ENCODE results near the gene SMAP2. TPM values are rescaled to one million over a fixed set of nuclear protein-coding genes. Genes with fewer than 3 reads are reported as not detected.
A peak's percentile ranks its signal among the peaks of the same experiment; 100 is the strongest.

The SMAP2 gene
- total RNA-seq, 1 donor from 2014 or later: 15.5 TPM

GRCh38 chr1:40439247-40439646 lies 65.7 kb downstream of the SMAP2 start:
- TF ChIP-seq CTCF (IDR thresholded peaks at IDR 0.05): no peak
- Mint-ChIP-seq H3K27ac (ENCODE audit: unreplicated experiment) (no peak overlapping the region), H3K9me3 (ENCODE audit: low read depth) (no peaks in the 10 kb centered on the region), H3K27me3 (ENCODE audit: low read depth) (no peaks in the 10 kb centered on the region), H3K4me1 (ENCODE audit: low read depth) (no peaks in the 10 kb centered on the region), H3K4me3 (ENCODE audit: unreplicated experiment) (no peak overlapping the region), H3K36me3 (ENCODE audit: low read depth) (no peaks in the 10 kb centered on the region)
- DNase-seq (ENCODE audit: low spot score): no peak

- Mint-ChIP-seq H3K27ac (ENCODE audit: unreplicated experiment) (peak within 1 kb of the TSS; percentile 98), H3K9me3 (ENCODE audit: low read depth) (peaks cover 30% of the 10 kb centered on the region), H3K36me3 (ENCODE audit: low read depth) (peaks cover 31% of the 10 kb centered on the region), H3K4me3 (ENCODE audit: unreplicated experiment) (peak within 1 kb of the TSS; percentile 87), H3K4me1 (ENCODE audit: low read depth) (peaks cover 22% of the 10 kb centered on the region), H3K27me3 (ENCODE audit: low read depth) (no peaks in the 10 kb centered on the region)
- DNase-seq (ENCODE audit: low spot score): peak; percentile 96
- TF ChIP-seq CTCF (IDR thresholded peaks at IDR 0.05): peak; percentile 26
These were observed 76.4 kb downstream of the SMAP2 start, which contains the start of gene ZFP69B for GRCh38 chr1:40449684-40450494. TSS of gene ZFP69B (plus strand) at chr1:40450476. CDS start at chr1:40450962, 486 bp downstream.

- TF ChIP-seq CTCF (IDR thresholded peaks at IDR 0.05): no peak
- Mint-ChIP-seq H3K27me3 (ENCODE audit: low read depth) (no peaks in the 10 kb centered on the region), H3K4me1 (ENCODE audit: low read depth) (peaks cover 22% of the 10 kb centered on the region), H3K36me3 (ENCODE audit: low read depth) (peaks cover 38% of the 10 kb centered on the region), H3K4me3 (ENCODE audit: unreplicated experiment) (peak overlapping the region; percentile 87), H3K27ac (ENCODE audit: unreplicated experiment) (peak overlapping the region; percentile 98), H3K9me3 (ENCODE audit: low read depth) (peaks cover 37% of the 10 kb centered on the region)
- DNase-seq (ENCODE audit: low spot score): no peak
These were observed 77.1 kb downstream of the SMAP2 start for GRCh38 chr1:40450495-40451237.

GRCh38 chr1:40451238-40451585 lies 77.7 kb downstream of the SMAP2 start:
- peak overlapping the region; percentile 98 for H3K27ac Mint-ChIP-seq (ENCODE audit: unreplicated experiment)
- H3K4me1 Mint-ChIP-seq (ENCODE audit: low read depth): peaks cover 22% of the 10 kb centered on the region
- H3K4me3 Mint-ChIP-seq (ENCODE audit: unreplicated experiment): peak overlapping the region; percentile 87
- peaks cover 38% of the 10 kb centered on the region for H3K9me3 Mint-ChIP-seq (ENCODE audit: low read depth)
- TF ChIP-seq CTCF (IDR thresholded peaks at IDR 0.05): no peak
- H3K36me3 Mint-ChIP-seq (ENCODE audit: low read depth): peaks cover 44% of the 10 kb centered on the region
- no peaks in the 10 kb centered on the region for H3K27me3 Mint-ChIP-seq (ENCODE audit: low read depth)
- DNase-seq (ENCODE audit: low spot score): no peak

GRCh38 chr1:40454873-40455272 lies 81.3 kb downstream of the SMAP2 start:
- H3K4me3 Mint-ChIP-seq (ENCODE audit: unreplicated experiment): no peak overlapping the region
- no peak for DNase-seq (ENCODE audit: low spot score)
- H3K27me3 Mint-ChIP-seq (ENCODE audit: low read depth): no peaks in the 10 kb centered on the region
- peaks cover 74% of the 10 kb centered on the region for H3K9me3 Mint-ChIP-seq (ENCODE audit: low read depth)
- no peak overlapping the region for H3K27ac Mint-ChIP-seq (ENCODE audit: unreplicated experiment)
- H3K4me1 Mint-ChIP-seq (ENCODE audit: low read depth): peaks cover 15% of the 10 kb centered on the region
- peaks cover 79% of the 10 kb centered on the region for H3K36me3 Mint-ChIP-seq (ENCODE audit: low read depth)
- no peak for TF ChIP-seq CTCF (IDR thresholded peaks at IDR 0.05)

All from chondrocyte (in vitro differentiated cells).